Urinary bladder (tissue), 4 donors: Measurements from ENCODE around the gene IGF2R. TPM values are rescaled to one million over a fixed set of nuclear protein-coding genes. Genes with fewer than 3 reads are reported as not detected.

Experiments used
- DNase-seq: peaks from one replicate; pipeline ENCODE4 v3.0.0-alpha.2; 2015; ENCODE audit errors: extremely low spot score
- H3K27ac ChIP-seq: one replicate; pipeline ENCODE4 v1.5.1; 2013; ENCODE audit warnings: low read depth, mild to moderate bottlenecking, moderate library complexity
- H3K36me3 ChIP-seq: one replicate; pipeline ENCODE4 v1.6.1; 2013; ENCODE audit warnings: mild to moderate bottlenecking, moderate library complexity; ENCODE audit not compliant: insufficient read depth
- H3K4me1 ChIP-seq: one replicate; pipeline ENCODE4 v1.6.1; 2013; ENCODE audit warnings: mild to moderate bottlenecking, moderate library complexity; ENCODE audit not compliant: insufficient read depth
- H3K4me3 ChIP-seq: one replicate; pipeline ENCODE4 v1.5.1; 2013; ENCODE audit warnings: low read depth, low read length
- WGBS: extraction: QIAGEN DNeasy Blood & Tissue Kit; methylation state at CpG from one replicate; pipeline ENCODE4 v1.1.7; 2013; 5-methylcytosine and 5-hydroxymethylcytosine counted together
- polyA plus RNA-seq: library from polyadenylated mRNA; stranded (reverse); fragments of 200-250 nt; gene quantifications from one replicate; pipeline ENCODE4 v1.2.3, GENCODE V29; 2013
- total RNA-seq: library from RNA; depleted of rRNA; stranded (reverse); fragments of >200 nt; gene quantifications from one replicate; pipeline ENCODE4 v1.2.3, GENCODE V29; 2014
- donor health status: healthy with polysubstance abuse.
- donor health status: healthy.

Gene IGF2R
- total and polyA plus RNA-seq, 2 donors = 32.1 to 46.6 TPM

GRCh38 chr6:159941286-159942113 is 27.4 kb upstream of the IGF2R start:
- no peak overlapping the region for H3K4me3 ChIP-seq
- DNase-seq = no peak
- no peaks in the 10 kb centered on the region for H3K4me1 ChIP-seq
- H3K27ac ChIP-seq = no peak overlapping the region
- no peaks in the 10 kb centered on the region for H3K36me3 ChIP-seq
- 68% methylated on average over 11 of the region's 11 CpGs for WGBS

- no peak for DNase-seq
- Histone ChIP-seq H3K4me1 (no peaks in the 10 kb centered on the region), H3K4me3 (no peak overlapping the region), H3K27ac (no peak overlapping the region), H3K36me3 (no peaks in the 10 kb centered on the region)
- 71% methylated on average over 6 of the region's 6 CpGs for WGBS
These were observed 25.7 kb upstream of the IGF2R start for GRCh38 chr6:159943101-159943632.

GRCh38 chr6:159943968-159944598 is 24.8 kb upstream of the IGF2R start:
- no peak overlapping the region for H3K27ac ChIP-seq
- DNase-seq = no peak
- 50% methylated on average over 2 of the region's 2 CpGs for WGBS

GRCh38 chr6:159945801-159946392 is 23.0 kb upstream of the IGF2R start:
- no peak overlapping the region for H3K27ac ChIP-seq
- no peak for DNase-seq
- no peak overlapping the region for H3K4me3 ChIP-seq
- WGBS = 94% methylated on average over 6 of the region's 6 CpGs
- no peaks in the 10 kb centered on the region for H3K4me1 ChIP-seq
- H3K36me3 ChIP-seq = no peaks in the 10 kb centered on the region

More at GRCh38 chr6:159943968-159944598, 24.8 kb upstream of the IGF2R start:
- Histone ChIP-seq H3K4me1 (no peaks in the 10 kb centered on the region), H3K36me3 (no peaks in the 10 kb centered on the region), H3K4me3 (no peak overlapping the region)

GRCh38 chr6:159946912-159947311 is 22.0 kb upstream of the IGF2R start:
- 89% methylated on average over 2 of the region's 2 CpGs for WGBS
- H3K27ac ChIP-seq = no peak overlapping the region
- no peak for DNase-seq
- no peaks in the 10 kb centered on the region for H3K36me3 ChIP-seq
- no peaks in the 10 kb centered on the region for H3K4me1 ChIP-seq
- H3K4me3 ChIP-seq = no peak overlapping the region

- 89% methylated on average over 4 of the region's 4 CpGs for WGBS
- Histone ChIP-seq H3K4me1 (no peaks in the 10 kb centered on the region), H3K4me3 (no peak overlapping the region), H3K27ac (no peak overlapping the region), H3K36me3 (no peaks in the 10 kb centered on the region)
- no peak for DNase-seq
These were observed 20.7 kb upstream of the IGF2R start for GRCh38 chr6:159948199-159948598.

- Histone ChIP-seq H3K4me3 (no peak overlapping the region), H3K36me3 (no peaks in the 10 kb centered on the region), H3K27ac (no peak overlapping the region), H3K4me1 (no peaks in the 10 kb centered on the region)
- no peak for DNase-seq
- 72% methylated on average over 7 of the region's 7 CpGs for WGBS
These were observed 17.1 kb upstream of the IGF2R start for GRCh38 chr6:159951772-159952171.

GRCh38 chr6:159952289-159953005 is 16.4 kb upstream of the IGF2R start:
- H3K36me3 ChIP-seq = no peaks in the 10 kb centered on the region
- WGBS = 75% methylated on average over 13 of the region's 13 CpGs
- no peak overlapping the region for H3K27ac ChIP-seq
- DNase-seq = no peak
- no peaks in the 10 kb centered on the region for H3K4me1 ChIP-seq
- no peak overlapping the region for H3K4me3 ChIP-seq

GRCh38 chr6:159953091-159953601 is 15.7 kb upstream of the IGF2R start:
- Histone ChIP-seq H3K36me3 (no peaks in the 10 kb centered on the region), H3K4me3 (no peak overlapping the region), H3K27ac (no peak overlapping the region), H3K4me1 (no peaks in the 10 kb centered on the region)
- WGBS = 32% methylated on average over 9 of the region's 9 CpGs
- no peak for DNase-seq

- Histone ChIP-seq H3K4me3 (no peak overlapping the region), H3K36me3 (no peaks in the 10 kb centered on the region), H3K27ac (no peak overlapping the region), H3K4me1 (no peaks in the 10 kb centered on the region)
- DNase-seq = no peak
These were observed 12.9 kb upstream of the IGF2R start for GRCh38 chr6:159955945-159956361.

GRCh38 chr6:159957071-159957673 is 11.7 kb upstream of the IGF2R start:
- Histone ChIP-seq H3K27ac (no peak overlapping the region), H3K4me1 (no peaks in the 10 kb centered on the region), H3K4me3 (no peak overlapping the region), H3K36me3 (no peaks in the 10 kb centered on the region)
- no peak for DNase-seq
- WGBS = 76% methylated on average over 6 of the region's 6 CpGs

- Histone ChIP-seq H3K4me1 (no peaks in the 10 kb centered on the region), H3K36me3 (no peaks in the 10 kb centered on the region), H3K4me3 (no peak overlapping the region), H3K27ac (no peak overlapping the region)
- 77% methylated on average over 6 of the region's 6 CpGs for WGBS
- no peak for DNase-seq
These were observed 9.5 kb upstream of the IGF2R start for GRCh38 chr6:159959165-159959975.
